AG04450 (cell line): ENCODE results near the gene SLC35F1. TPM values are rescaled to one million over a fixed set of nuclear protein-coding genes. Genes with fewer than 3 reads are reported as not detected.

Experiments
- CTCF ChIA-PET: fragments of 300-600, 350-600 bp; formaldehyde crosslinking; extraction: SDS; loops from one replicate; lab custom pipeline; 2022; ENCODE audit warnings: antibody characterized with exemption, inconsistent platforms; lab: Charles Lee
- POLR2A ChIA-PET: fragments of 350-600 bp; formaldehyde crosslinking; extraction: SDS; loops from one replicate; lab custom pipeline; 2021; ENCODE audit warnings: antibody characterized with exemption, inconsistent platforms; lab: Yijun Ruan, JAX
- DNase-seq: peaks from one replicate; pipeline ENCODE4 v3.0.0-alpha.2; 2011; ENCODE audit warnings: low read depth, low spot score
- H3K27ac ChIP-seq: one replicate; pipeline ENCODE4 v1.5.1; 2012; ENCODE audit warnings: low read depth, low read length, control low read depth
- H3K27me3 ChIP-seq: one replicate; pipeline ENCODE4 v1.6.0; 2012; ENCODE audit warnings: low read length; ENCODE audit not compliant: control insufficient read depth, insufficient read depth
- H3K4me3 ChIP-seq: 2 replicates; pipeline ENCODE4 v1.5.1; 2011; ENCODE audit warnings: mild to moderate bottlenecking, low read depth, low read length, control low read depth
- H3K9me3 ChIP-seq: 2 replicates; pipeline ENCODE4 v1.5.1; 2012; ENCODE audit warnings: low read length; ENCODE audit not compliant: control insufficient read depth, insufficient read depth
- polyA plus RNA-seq: library from polyadenylated mRNA; depleted of rRNA; stranded (reverse); fragments of >200 nt; gene quantifications from 2 replicates; pipeline ENCODE4 v1.2.3, GENCODE V29; 2011
- TF ChIP-seq, protein P1 (sequence below): IDR thresholded peaks from 2 replicates; pipeline ENCODE4 v1.5.1; 2011; ENCODE audit warnings: low read depth, low read length, control low read depth, inconsistent platforms

SLC35F1 gene
- polyA plus RNA-seq, 1 experiment = 0.14 TPM

DNA sequence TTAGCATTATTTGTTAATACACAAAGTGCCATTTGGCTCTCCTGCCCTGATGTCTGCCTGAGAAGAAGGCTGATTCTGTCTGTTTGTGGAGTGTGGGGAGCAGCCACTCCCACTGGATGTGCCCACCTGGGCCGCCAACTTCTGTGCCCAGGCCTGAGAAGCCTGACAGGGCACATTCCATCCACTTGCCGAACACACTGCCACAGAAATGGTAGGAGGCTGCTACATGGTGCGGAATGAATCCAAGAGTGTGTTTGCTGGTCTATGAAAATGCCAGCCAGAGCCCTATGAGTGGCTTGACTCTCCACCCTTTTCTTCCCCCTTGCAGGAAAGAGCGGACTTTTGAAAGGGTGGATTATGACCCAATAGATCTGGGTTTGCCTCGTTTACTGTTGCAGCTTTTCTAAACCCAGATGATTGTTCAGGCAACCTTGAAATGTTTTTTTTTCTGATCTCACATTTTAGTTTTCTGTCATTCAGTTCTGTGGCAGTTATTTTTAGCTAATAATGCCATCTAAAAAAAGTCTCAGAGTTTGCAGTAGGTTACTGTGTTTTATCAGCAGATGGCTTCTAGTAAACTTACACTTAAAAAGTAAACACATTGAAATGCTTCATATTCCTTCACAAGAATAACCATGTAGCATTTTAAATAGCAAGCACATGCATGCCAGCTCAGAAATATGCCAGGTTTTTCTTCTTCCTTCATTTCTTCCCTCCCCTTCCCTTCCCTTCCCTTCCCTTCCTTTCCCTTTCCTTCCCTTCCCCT, 196.5 kb downstream of the SLC35F1 start:
- DNase-seq = no peak
- TF ChIP-seq, protein P1, sequence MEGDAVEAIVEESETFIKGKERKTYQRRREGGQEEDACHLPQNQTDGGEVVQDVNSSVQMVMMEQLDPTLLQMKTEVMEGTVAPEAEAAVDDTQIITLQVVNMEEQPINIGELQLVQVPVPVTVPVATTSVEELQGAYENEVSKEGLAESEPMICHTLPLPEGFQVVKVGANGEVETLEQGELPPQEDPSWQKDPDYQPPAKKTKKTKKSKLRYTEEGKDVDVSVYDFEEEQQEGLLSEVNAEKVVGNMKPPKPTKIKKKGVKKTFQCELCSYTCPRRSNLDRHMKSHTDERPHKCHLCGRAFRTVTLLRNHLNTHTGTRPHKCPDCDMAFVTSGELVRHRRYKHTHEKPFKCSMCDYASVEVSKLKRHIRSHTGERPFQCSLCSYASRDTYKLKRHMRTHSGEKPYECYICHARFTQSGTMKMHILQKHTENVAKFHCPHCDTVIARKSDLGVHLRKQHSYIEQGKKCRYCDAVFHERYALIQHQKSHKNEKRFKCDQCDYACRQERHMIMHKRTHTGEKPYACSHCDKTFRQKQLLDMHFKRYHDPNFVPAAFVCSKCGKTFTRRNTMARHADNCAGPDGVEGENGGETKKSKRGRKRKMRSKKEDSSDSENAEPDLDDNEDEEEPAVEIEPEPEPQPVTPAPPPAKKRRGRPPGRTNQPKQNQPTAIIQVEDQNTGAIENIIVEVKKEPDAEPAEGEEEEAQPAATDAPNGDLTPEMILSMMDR = no peak
- no peak overlapping the region for H3K27ac ChIP-seq
- CTCF ChIA-PET = no interaction called here
- POLR2A ChIA-PET = no interaction called here
- no peaks in the 10 kb centered on the region for H3K27me3 ChIP-seq
- H3K9me3 ChIP-seq = no peaks in the 10 kb centered on the region
- H3K4me3 ChIP-seq = no peak overlapping the region

DNA sequence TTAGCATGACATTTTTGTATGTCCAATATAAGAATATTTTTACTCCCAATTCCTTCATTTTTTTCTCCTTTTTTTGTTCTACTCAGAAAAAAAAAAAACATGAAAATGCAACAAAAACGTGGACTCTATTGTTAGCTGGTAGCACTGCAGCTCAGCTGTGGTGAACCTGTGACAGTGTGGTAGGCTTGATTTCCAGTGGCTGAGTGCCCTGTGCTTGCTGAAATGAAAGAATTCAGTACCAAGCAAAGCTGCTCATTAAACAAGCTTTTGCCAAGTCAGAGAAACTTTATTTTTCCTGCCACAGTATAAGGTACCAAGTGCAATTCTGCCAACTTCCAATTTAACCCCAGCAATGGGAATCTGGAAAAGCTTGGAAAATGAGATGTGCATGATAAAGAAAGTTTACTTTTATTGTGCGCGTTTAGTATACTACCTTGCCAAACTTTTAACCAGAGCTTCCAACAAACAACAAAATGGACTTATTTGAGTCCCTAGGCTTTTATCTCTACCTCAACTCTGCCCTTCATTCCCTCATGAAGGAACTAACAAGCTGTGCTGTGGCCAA, 215.2 kb downstream of the SLC35F1 start:
- Histone ChIP-seq H3K27me3 (no peaks in the 10 kb centered on the region), H3K27ac (no peak overlapping the region), H3K4me3 (no peak overlapping the region), H3K9me3 (no peaks in the 10 kb centered on the region)
- TF ChIP-seq, protein P1 = no peak
- POLR2A ChIA-PET = no interaction called here
- no peak for DNase-seq
- CTCF ChIA-PET = no interaction called here

DNA sequence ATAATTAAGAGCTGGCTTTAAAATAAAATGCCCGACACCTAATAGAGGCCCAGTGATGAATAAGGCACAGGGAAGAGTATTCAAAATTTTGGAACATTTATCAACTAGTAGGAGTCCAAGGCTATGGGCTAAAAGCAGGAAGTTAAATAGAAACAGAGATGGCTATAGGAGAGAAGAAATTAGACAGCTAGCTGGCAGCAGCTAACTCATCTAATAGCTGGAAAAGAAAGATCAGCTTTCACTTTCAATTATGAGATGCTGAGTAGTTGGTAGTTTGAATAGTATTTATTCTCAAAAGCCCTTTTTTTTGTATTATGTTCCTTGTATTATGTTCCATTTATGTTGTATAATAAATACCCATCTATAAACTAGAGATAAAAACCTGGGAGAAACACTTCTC, 215.7 kb downstream of the SLC35F1 start:
- CTCF ChIA-PET = no interaction called here
- Histone ChIP-seq H3K4me3 (no peak overlapping the region), H3K9me3 (no peaks in the 10 kb centered on the region), H3K27me3 (no peaks in the 10 kb centered on the region), H3K27ac (no peak overlapping the region)
- POLR2A ChIA-PET = no interaction called here
- no peak for DNase-seq
- TF ChIP-seq, protein P1 = no peak

DNA sequence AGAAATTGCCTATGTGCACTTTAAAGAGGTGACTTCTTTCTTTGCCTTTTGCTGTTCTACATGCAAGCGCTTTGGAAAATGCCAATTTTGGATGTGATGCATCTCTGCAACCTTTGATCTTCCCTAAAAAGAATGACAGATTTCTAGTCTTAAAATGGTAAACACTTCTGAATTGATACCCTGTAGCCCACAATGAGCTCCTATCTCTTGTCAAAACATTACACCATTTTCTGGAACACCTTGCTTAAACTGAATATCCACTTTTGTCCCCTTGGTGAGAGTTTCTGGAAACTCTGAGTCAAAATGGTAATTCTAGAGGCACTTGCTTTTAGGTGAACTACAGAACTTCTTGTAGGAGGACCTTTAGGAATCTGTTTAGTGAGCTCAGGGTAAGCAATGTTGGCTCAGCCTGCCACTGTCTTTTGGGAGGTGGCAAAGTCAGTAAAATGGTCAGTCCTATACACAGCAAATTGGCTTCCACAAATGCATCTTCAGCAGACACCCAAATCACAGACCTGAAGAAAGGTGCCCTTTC, 216.5 kb downstream of the SLC35F1 start:
- no peak for DNase-seq
- ChIA-PET CTCF (no interaction called here), POLR2A (no interaction called here)
- H3K4me3 ChIP-seq = no peak overlapping the region
- H3K27me3 ChIP-seq = no peaks in the 10 kb centered on the region
- no peaks in the 10 kb centered on the region for H3K9me3 ChIP-seq
- H3K27ac ChIP-seq = no peak overlapping the region
- TF ChIP-seq, protein P1 = no peak

DNA sequence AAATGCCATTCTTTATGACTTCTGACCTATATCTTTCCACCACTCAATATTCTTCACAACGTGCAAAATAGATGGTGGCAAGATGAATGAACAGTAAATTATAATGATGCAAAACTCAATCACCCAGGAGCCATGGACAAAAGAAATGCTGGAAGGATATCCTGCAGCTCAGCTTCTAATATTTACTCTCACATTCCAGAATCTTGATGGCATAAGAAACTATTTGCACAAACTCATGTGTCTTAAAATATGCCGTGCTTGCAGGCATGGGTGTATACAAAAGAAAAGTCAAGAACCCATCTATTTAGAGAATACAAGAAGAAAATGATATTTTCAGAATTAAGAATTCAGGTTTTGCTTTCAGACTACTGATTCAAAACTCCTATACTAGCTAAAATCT, 217.8 kb downstream of the SLC35F1 start:
- Histone ChIP-seq H3K27me3 (no peaks in the 10 kb centered on the region), H3K4me3 (no peak overlapping the region), H3K9me3 (no peaks in the 10 kb centered on the region), H3K27ac (no peak overlapping the region)
- TF ChIP-seq, protein P1 = no peak
- no peak for DNase-seq
- ChIA-PET CTCF (no interaction called here), POLR2A (no interaction called here)
